ENCODE measurements around the gene TMEM132C. TPM values are rescaled to one million over a fixed set of nuclear protein-coding genes. Genes with fewer than 3 reads are reported as not detected.

TMEM132C gene
- total RNA-seq, 1 donor from 2014 or later: not detected

- DNase-seq (ENCODE audit: low read depth): no peak
- no peak for TF ChIP-seq CTCF (conservative IDR thresholded peaks at IDR 0.05; ENCODE audit: low read depth, low read length)
Measured at GRCh38 chr12:128617304-128617833, 350.4 kb downstream of the TMEM132C start.

GRCh38 chr12:128619263-128619662, 352.3 kb downstream of the TMEM132C start:
- no peak overlapping the region for H3K4me3 ChIP-seq (ENCODE audit: low read depth, low read length)
- no peak for DNase-seq (ENCODE audit: low read depth)
- TF ChIP-seq CTCF (conservative IDR thresholded peaks at IDR 0.05; ENCODE audit: low read depth, low read length): no peak

More at GRCh38 chr12:128617304-128617833, 350.4 kb downstream of the TMEM132C start:
- no peak overlapping the region for H3K4me3 ChIP-seq (ENCODE audit: low read depth, low read length)

DNA sequence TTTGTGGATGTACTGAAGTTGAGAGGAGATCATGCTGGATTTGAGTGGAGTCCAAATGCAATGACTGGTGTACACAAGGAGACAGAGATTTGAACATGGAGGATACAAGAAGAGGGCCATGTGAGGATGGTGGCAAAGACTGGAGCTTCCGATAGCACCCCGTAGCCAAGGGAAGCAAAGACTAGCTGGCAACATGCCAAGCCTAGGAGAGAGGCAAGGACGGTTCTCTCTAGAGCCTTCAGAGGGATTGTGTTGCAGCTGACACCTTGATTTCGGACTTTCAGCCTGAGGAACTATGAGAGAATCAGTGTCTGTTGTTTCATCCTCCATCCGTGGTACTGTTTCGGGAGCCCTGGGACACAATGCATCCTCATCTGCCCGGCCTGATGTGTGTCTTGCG, 354.3 kb downstream of the TMEM132C start:
- no peak for TF ChIP-seq CTCF (conservative IDR thresholded peaks at IDR 0.05; ENCODE audit: low read depth, low read length)
- no peak overlapping the region for H3K4me3 ChIP-seq (ENCODE audit: low read depth, low read length)
- no peak for DNase-seq (ENCODE audit: low read depth)

- TF ChIP-seq CTCF (conservative IDR thresholded peaks at IDR 0.05; ENCODE audit: low read depth, low read length): no peak
- no peak for DNase-seq (ENCODE audit: low read depth)
- no peak overlapping the region for H3K4me3 ChIP-seq (ENCODE audit: low read depth, low read length)
Measured at GRCh38 chr12:128623748-128624147, 356.8 kb downstream of the TMEM132C start.

GRCh38 chr12:128626808-128627320, 359.9 kb downstream of the TMEM132C start:
- H3K4me3 ChIP-seq (ENCODE audit: low read depth, low read length): no peak overlapping the region
- DNase-seq (ENCODE audit: low read depth): no peak
- no peak for TF ChIP-seq CTCF (conservative IDR thresholded peaks at IDR 0.05; ENCODE audit: low read depth, low read length)

GRCh38 chr12:128627659-128628058, 360.7 kb downstream of the TMEM132C start:
- no peak for TF ChIP-seq CTCF (conservative IDR thresholded peaks at IDR 0.05; ENCODE audit: low read depth, low read length)
- DNase-seq (ENCODE audit: low read depth): no peak
- no peak overlapping the region for H3K4me3 ChIP-seq (ENCODE audit: low read depth, low read length)

GRCh38 chr12:128629979-128630378, 363.0 kb downstream of the TMEM132C start:
- DNase-seq (ENCODE audit: low read depth): no peak
- H3K4me3 ChIP-seq (ENCODE audit: low read depth, low read length): no peak overlapping the region
- TF ChIP-seq CTCF (conservative IDR thresholded peaks at IDR 0.05; ENCODE audit: low read depth, low read length): no peak

Measured in epithelial cell of proximal tubule (primary cell).